H1 (cell line): ENCODE measurements around the gene TTC23. TPM values are rescaled to one million over a fixed set of nuclear protein-coding genes. Genes with fewer than 3 reads are reported as not detected.

Experiments
- EP300 ChIP-seq, 2 experiments: IDR thresholded peaks; 1 replicate in 1 of 2; 2 replicates in 1 of 2; pipeline ENCODE4 v1.6.1; 2011 to 2012; ENCODE audit warnings: low read depth in 2 of 2, low read length in 2 of 2, mild to moderate bottlenecking in 2 of 2, borderline replicate concordance in 1 of 2, inconsistent platforms in 1 of 2, moderate library complexity in 1 of 2
- EZH2 ChIP-seq: fragments of 200-600 bp; sonication (generic); IDR thresholded peaks from 2 replicates; pipeline ENCODE4 v1.7.1; 2012; ENCODE audit warnings: low read depth, mild to moderate bottlenecking, moderate library complexity, low read length, inconsistent platforms; ENCODE audit not compliant: severe bottlenecking
- HDAC2 ChIP-seq, 2 experiments: fragments of 300-600 bp in 1 of 2; sonication (generic) in 1 of 2; IDR thresholded peaks; 2 replicates each; pipeline ENCODE4 v1.6.1; 2011 to 2012; ENCODE audit warnings: low read depth in 2 of 2, low read length in 2 of 2, mild to moderate bottlenecking in 2 of 2, moderate library complexity in 2 of 2, borderline replicate concordance in 1 of 2, inconsistent platforms in 1 of 2
- KDM1A ChIP-seq: fragments of 200-600, 300-600 bp; sonication (generic); IDR thresholded peaks from 2 replicates; pipeline ENCODE4 v1.7.1; 2016; ENCODE audit warnings: mild to moderate bottlenecking, low read length, borderline replicate concordance
- NANOG ChIP-seq: IDR thresholded peaks from 2 replicates; pipeline ENCODE4 v1.6.1; 2011; ENCODE audit warnings: low read length, low read depth, mild to moderate bottlenecking, inconsistent platforms; ENCODE audit not compliant: insufficient read depth, poor library complexity, severe bottlenecking
- SIX5 ChIP-seq: IDR thresholded peaks from 2 replicates; pipeline ENCODE4 v1.6.1; 2011; ENCODE audit warnings: mild to moderate bottlenecking, low read depth, low read length
- polyA plus RNA-seq, 7 experiments: library from polyadenylated mRNA; depleted of rRNA in 3 of 7; stranded (reverse) in 5 of 7; unstranded in 2 of 7; fragments of >200 nt in 5 of 7; fragments of 200-250 nt in 2 of 7; gene quantifications; 1 replicate in 5 of 7; 2 replicates in 1 of 7; 4 replicates in 1 of 7; pipeline versions ENCODE4 v1.2.1 to v1.2.3, GENCODE V29; 2011 to 2013; ENCODE audit warnings: missing spikeins in 2 of 7, mixed read lengths in 2 of 7
- total RNA-seq: library from RNA; stranded (reverse); fragmentation: NEBNext Ultra II Directional; extraction: Animal tissue kit (Norgen Biotek cat#: 25700); gene quantifications from 2 replicates; pipeline ENCODE4 v1.2.1, GENCODE V29; 2021

The TTC23 gene
- total and polyA plus RNA-seq, 2 of the 8 experiments (the other 6 are each of a cell fraction or from before 2014, with no cell fraction given), result 4.8 to 23.0 TPM

DNA sequence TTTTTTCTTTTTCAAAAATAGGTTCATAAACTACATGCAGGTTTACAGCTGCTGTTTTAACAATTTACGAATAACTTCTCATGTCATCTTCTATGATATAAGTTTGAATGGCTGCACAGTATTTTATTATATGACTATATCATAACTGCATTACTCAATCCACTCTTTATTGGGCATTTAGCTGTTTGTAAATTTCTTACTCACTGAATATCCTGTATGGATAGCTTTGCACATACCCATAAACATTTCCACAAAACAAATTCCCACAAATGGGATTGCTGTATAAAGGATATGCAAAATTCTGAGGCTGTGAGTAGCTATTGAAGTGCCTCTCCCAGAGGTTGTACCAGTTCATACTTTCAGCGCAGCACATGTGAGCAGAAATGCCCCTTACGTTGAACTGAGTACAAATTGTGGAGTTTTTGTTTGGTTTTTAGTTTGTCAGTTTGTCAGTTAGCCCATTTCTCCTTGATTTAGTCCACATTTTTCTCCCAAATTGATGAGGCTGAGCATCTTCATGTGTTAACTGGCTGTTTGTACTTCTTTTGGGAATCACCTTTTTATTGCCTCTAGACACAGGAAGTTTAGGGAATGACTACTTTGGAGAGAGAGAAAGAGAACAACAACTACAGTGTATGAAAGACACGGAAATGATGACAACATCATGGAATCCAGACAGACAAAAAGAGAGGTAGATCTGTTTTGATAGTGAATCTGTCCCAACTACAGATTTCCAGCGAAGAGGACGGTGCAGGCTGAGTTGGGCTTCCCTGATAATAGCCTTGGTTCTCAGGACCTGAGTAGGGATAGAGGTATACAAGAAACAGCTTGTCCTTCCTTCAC, 24.8 kb downstream of the TTC23 start (continued):
- no peak for TF ChIP-seq HDAC2 (IDR thresholded peaks at IDR 0.05; ENCODE audit: borderline replicate concordance in 1 of 2, low read depth in 2 of 2, low read length in 2 of 2)
- TF ChIP-seq SIX5, result no peak
- TF ChIP-seq KDM1A, result no peak
- TF ChIP-seq EZH2, result no peak
- no peak for TF ChIP-seq EP300 (IDR thresholded peaks at IDR 0.05; ENCODE audit: borderline replicate concordance in 1 of 2, low read depth in 2 of 2, low read length in 2 of 2)
- TF ChIP-seq NANOG, result no peak
